ENCODE results near the gene IGDCC3. TPM values are rescaled to one million over a fixed set of nuclear protein-coding genes. Genes with fewer than 3 reads are reported as not detected.

Gene IGDCC3
- total RNA-seq, 2 experiments from 2014 or later, result not detected

DNA sequence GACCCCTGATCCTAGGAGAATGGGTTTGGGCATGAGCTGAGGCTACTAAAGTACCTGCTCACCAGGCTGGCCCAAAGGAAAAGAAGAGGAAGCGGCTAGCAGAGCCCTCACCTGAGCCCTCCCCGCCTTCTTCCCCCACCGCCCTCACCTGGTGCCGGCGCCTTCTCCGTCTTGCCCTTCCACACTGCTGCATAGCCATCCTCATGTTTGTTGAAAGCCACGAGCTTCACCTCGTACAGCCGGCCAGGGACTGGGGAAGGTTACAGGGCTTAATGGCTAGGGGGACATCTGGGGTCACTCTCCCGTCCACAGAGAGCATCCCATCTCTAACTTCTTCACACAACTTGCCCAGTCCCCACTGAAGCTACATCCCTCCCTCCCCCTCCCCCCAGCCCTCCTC is 13.9 kb upstream of the IGDCC3 start:
- Mint-ChIP-seq H3K4me1 (no peaks in the 10 kb centered on the region), H3K27ac (no peak overlapping the region), H3K4me3 (no peak overlapping the region), H3K27me3 (peaks cover 47% of the 10 kb centered on the region), H3K36me3 (ENCODE audit: low read depth) (no peaks in the 10 kb centered on the region), H3K9me3 (no peaks in the 10 kb centered on the region)
- POLR2A ChIA-PET, result interaction anchor here (1.6 kb wide), 1 partner anchor 87 kb away, joined by 7 read pairs; the partner anchor contains the start of gene RNU5B-1
- CTCF ChIA-PET, result interaction anchor here (0.9 kb wide), 1 partner anchor 9 kb away, joined by 3 read pairs; no protein-coding TSS in a partner anchor
- DNase-seq, result no peak

DNA sequence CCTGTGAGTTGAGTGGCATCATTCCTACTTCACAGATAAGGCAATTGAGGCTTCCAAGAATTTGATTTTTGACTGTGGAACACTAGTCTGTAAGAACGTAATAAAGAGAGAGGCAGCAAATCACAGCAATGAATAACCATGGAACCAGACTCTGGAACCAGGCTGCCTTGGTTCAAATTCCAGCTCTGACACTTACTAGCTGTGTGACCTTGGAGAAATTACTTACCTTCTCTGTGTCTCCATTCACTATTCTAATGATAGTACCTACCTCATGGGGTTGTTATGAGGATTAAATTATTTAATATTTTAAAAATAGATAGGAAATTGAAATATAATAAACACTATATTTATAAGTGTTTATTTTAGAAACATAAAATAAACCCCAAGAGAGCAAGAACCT is 12.6 kb upstream of the IGDCC3 start:
- Mint-ChIP-seq H3K4me3 (no peak overlapping the region), H3K27ac (no peak overlapping the region), H3K4me1 (peaks cover 3% of the 10 kb centered on the region), H3K27me3 (peaks cover 38% of the 10 kb centered on the region), H3K9me3 (no peaks in the 10 kb centered on the region), H3K36me3 (ENCODE audit: low read depth) (no peaks in the 10 kb centered on the region)
- no peak for DNase-seq
- ChIA-PET CTCF (no interaction called here), POLR2A (interaction anchor here (1.6 kb wide), 1 partner anchor 86 kb away, joined by 7 read pairs; the partner anchor contains the start of gene RNU5B-1)

DNA sequence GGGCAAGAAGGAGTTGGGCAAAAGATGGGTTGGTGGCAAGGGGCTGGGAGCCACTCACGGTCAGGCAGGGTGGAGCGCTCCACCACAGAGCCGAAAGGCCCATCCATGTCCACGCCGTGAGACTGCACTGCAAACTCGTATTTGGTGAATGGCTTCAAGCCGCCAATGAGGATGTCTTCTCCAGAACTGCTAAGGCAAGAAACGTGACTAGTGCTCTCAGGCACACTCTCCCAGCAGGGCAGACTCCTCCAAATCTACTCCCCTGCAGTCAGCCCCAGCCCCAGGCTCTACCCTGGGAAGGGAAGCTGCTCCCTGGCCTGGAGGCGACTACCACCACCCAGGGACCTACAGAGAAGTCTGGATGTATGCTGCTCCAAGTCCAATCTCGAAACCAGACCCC is 11.4 kb upstream of the IGDCC3 start:
- DNase-seq, result no peak
- CTCF ChIA-PET, result no interaction called here
- no peaks in the 10 kb centered on the region for H3K36me3 Mint-ChIP-seq (ENCODE audit: low read depth)
- POLR2A ChIA-PET, result no interaction called here
- no peaks in the 10 kb centered on the region for H3K9me3 Mint-ChIP-seq
- peaks cover 9% of the 10 kb centered on the region for H3K4me1 Mint-ChIP-seq
- H3K27ac Mint-ChIP-seq, result no peak overlapping the region
- no peak overlapping the region for H3K4me3 Mint-ChIP-seq
- peaks cover 26% of the 10 kb centered on the region for H3K27me3 Mint-ChIP-seq

DNA sequence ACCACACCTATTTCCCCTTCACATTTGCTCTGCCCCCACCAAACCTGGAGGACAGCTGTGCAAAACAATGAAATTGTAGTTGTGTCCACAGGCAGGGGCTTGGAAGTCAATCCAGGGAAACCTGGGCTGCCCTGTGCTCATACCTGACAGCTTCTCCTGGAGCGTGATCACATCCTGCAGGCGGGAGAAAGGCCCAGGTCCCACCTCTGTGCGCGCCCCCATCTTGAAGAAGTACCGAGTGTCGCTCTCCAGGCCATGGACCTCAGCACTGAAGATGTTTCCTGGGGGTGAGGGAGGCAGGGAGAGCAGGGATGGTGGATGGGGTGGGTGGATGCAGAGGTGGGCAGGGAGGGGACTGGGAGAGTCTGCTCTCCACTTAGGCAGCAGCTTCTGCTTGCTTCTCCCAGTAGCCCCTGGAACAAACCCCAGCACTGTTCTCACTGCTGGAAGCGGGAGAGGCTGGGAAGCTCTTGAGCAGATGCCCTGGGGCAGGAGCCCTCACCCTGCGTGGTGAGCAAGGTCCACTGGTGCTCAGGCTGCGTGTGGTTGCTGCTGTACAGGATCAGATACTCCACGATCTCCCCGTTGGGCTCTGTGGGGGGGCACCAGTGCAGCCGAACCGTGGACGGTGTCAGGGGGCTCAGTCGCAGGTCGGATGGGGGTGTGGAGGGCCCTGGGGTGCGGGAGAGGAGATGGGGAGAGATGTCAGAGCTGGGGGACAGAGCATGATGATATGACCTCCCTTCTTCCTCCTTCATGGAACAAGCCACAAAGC is 10.7 kb upstream of the IGDCC3 start:
- H3K9me3 Mint-ChIP-seq, result no peaks in the 10 kb centered on the region
- no peak for DNase-seq
- ChIA-PET CTCF (interaction anchor here (1.9 kb wide), 1 partner anchor 69 kb away, joined by 9 read pairs; no protein-coding TSS in a partner anchor), POLR2A (interaction anchor here (1.0 kb wide), 1 partner anchor 84 kb away, joined by 3 read pairs; the partner anchor contains the start of gene RNU5B-1)
- no peaks in the 10 kb centered on the region for H3K36me3 Mint-ChIP-seq (ENCODE audit: low read depth)
- peaks cover 22% of the 10 kb centered on the region for H3K27me3 Mint-ChIP-seq
- H3K4me1 Mint-ChIP-seq, result peaks cover 9% of the 10 kb centered on the region
- H3K27ac Mint-ChIP-seq, result no peak overlapping the region
- no peak overlapping the region for H3K4me3 Mint-ChIP-seq

DNA sequence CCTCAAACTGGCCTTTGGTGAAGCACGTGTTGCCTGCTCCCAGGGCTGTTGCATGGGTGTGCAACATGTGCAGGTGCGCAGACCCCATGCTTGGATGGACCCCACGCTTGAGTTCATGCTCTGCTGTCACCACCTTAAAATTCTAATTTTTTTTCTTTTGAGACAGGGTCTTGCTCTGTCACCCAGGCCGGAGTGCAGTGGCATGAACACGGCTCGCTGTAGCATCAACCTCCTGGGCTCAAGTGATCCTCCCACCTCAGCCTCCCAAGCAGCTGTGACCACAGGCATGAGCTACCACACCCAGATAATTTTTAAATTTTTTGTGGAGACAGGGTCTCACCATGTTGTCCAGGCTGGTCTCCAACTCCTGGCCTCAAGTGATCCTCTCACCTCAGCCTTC is 9.1 kb upstream of the IGDCC3 start:
- Mint-ChIP-seq H3K36me3 (ENCODE audit: low read depth) (no peaks in the 10 kb centered on the region), H3K9me3 (no peaks in the 10 kb centered on the region), H3K27ac (no peak overlapping the region), H3K27me3 (peaks cover 25% of the 10 kb centered on the region), H3K4me3 (no peak overlapping the region), H3K4me1 (peaks cover 9% of the 10 kb centered on the region)
- no peak for DNase-seq
- POLR2A ChIA-PET, result no interaction called here
- CTCF ChIA-PET, result interaction anchor here (1.9 to 2.7 kb wide), 3 partner anchors 8 to 67 kb away, joined by 9 to 17 read pairs (median 15); no protein-coding TSS in a partner anchor

DNA sequence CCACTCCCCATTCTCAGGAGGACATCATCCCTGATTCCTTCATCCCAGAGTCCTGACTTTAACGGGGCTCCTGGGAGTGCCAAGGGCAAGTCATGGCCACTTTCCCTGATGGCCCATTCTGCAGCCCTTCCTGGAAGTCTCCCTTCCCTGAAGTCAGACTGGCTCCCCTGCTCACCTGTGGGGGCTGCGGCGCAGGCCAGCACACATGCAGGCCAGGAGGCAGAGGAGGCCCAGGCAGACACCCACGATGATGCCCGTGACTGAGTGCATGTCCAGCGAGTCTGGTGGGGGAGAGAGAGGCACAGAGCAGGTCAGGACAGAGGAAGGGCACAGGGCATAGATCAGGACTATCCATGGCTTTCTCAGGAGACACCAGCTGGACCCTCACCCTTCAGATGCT is 8.6 kb upstream of the IGDCC3 start:
- H3K27me3 Mint-ChIP-seq, result peaks cover 30% of the 10 kb centered on the region
- no peaks in the 10 kb centered on the region for H3K9me3 Mint-ChIP-seq
- no peak overlapping the region for H3K27ac Mint-ChIP-seq
- peaks cover 9% of the 10 kb centered on the region for H3K4me1 Mint-ChIP-seq
- CTCF ChIA-PET, result interaction anchor here (0.5 to 2.7 kb wide), 7 partner anchors 8 to 234 kb away, joined by 3 to 51 read pairs (median 9); partner anchors contain the start of gene RNU5B-1
- DNase-seq, result no peak
- POLR2A ChIA-PET, result interaction anchor here (0.6 to 1.0 kb wide), 2 partner anchors 65 to 201 kb away, joined by 3 read pairs; partner anchors contain the start of gene CLPX
- H3K36me3 Mint-ChIP-seq (ENCODE audit: low read depth), result no peaks in the 10 kb centered on the region
- no peak overlapping the region for H3K4me3 Mint-ChIP-seq

DNA sequence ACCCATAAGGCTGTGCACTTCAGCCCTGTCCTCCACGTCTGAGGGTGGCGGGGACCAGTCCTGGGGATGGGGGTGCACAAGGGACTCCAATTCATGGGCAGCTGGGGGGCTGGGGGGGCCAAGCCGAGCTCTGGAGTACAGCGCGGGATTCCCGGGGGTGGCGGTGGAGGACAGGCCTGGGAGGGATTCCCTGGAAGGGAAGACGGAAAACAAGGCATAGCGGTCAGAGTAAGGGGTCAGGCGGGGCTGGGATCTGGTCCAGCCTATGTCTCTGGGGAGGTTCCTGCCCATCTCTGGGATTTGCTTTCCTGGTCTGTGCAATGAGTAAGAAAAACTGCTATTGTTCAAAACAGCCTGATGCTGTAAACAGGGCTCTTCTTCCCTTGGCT is 8.1 kb upstream of the IGDCC3 start:
- Mint-ChIP-seq H3K36me3 (ENCODE audit: low read depth) (no peaks in the 10 kb centered on the region), H3K27ac (no peak overlapping the region), H3K9me3 (no peaks in the 10 kb centered on the region), H3K4me3 (peak overlapping the region; percentile 78), H3K4me1 (peaks cover 9% of the 10 kb centered on the region), H3K27me3 (peaks cover 32% of the 10 kb centered on the region)
- no peak for DNase-seq
- CTCF ChIA-PET, result interaction anchor here (0.5 to 2.7 kb wide), 16 partner anchors 9 to 352 kb away, joined by 3 to 51 read pairs (median 4); partner anchors contain the start of gene RNU5B-1
- POLR2A ChIA-PET, result interaction anchor here (0.6 to 1.5 kb wide), 5 partner anchors 13 to 201 kb away, joined by 3 to 14 read pairs (median 3); partner anchors contain the start of genes CLPX and RNU5B-1

DNA sequence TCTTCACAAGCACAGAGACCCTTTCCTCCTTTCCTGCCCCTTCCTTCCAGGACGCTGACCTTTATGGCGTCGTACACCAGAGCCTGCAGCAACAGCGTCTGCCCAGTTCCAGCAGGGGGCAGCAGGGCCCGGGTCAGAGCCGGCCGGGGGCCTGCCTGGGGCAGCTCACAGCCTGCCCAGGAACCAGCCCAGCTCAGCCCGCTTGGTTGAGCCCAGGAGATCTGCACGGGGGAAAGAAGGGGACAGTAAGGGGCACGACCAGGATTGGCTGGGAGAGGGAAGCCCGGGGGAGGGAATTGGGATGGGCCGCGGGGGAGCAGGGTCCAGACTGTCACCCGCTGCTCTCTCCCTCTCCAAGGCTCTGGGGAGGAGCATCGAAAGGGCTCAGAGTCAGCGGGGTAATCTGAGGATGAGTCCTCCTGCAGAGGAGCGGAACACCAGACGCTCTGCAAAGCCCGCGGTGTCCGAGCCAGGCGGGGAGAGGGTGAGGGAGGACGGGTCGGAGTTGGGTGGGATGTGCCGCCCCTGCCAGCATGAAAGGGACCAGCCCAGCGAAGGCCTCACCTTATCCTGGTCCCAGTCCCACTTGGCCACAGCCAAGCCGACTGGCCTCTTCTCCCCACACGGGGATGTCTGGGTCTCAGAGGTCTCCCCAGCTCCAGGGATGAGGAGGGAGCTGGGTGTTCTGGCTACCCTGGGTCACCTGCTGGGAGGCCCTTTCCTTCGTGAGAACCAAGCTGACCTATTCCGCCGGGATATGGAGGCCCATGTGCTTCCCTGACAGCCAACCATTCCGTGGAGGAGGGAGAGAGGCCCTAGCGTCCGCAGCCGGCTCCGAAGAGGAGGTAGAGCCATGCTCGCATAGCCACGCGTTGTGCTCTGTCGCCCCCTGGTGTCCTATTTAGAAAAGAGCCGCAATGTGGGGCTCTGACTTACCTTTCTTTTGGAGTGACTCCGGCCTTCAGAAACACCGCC is 7.4 kb upstream of the IGDCC3 start:
- Mint-ChIP-seq H3K4me1 (peaks cover 9% of the 10 kb centered on the region), H3K27me3 (peaks cover 35% of the 10 kb centered on the region), H3K9me3 (no peaks in the 10 kb centered on the region), H3K4me3 (peak overlapping the region; percentile 78), H3K27ac (no peak overlapping the region), H3K36me3 (ENCODE audit: low read depth) (no peaks in the 10 kb centered on the region)
- peak; percentile 83 for DNase-seq
- ChIA-PET POLR2A (interaction anchor here (0.8 to 1.5 kb wide), 5 partner anchors 12 to 200 kb away, joined by 3 to 14 read pairs (median 3); partner anchors contain the start of genes CLPX and RNU5B-1), CTCF (interaction anchor here (0.7 to 2.7 kb wide), 17 partner anchors 9 to 351 kb away, joined by 3 to 51 read pairs (median 4); partner anchors contain the start of gene RNU5B-1)

DNA sequence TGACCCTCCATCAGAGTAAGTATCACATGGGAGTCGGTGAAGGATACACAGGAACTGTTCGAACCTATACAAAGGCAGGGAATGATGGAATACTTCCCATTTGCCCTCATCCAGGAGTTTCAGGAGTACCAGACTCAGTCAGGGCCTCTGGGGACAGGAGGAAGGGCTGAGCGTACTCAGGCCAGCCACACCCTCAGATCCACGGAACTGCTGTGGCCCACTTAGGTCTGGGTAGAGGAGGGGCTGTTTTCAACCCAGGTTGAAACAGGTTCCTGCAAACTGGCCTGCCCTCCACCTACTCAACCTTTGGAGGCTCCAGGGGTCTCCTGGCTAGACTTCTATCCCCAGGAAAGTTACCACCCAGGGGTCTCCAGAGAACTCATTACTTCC is 6.7 kb upstream of the IGDCC3 start:
- Mint-ChIP-seq H3K4me3 (peak overlapping the region; percentile 78), H3K27me3 (peaks cover 38% of the 10 kb centered on the region), H3K4me1 (peaks cover 9% of the 10 kb centered on the region), H3K27ac (no peak overlapping the region), H3K9me3 (no peaks in the 10 kb centered on the region), H3K36me3 (ENCODE audit: low read depth) (no peaks in the 10 kb centered on the region)
- ChIA-PET POLR2A (interaction anchor here (1.1 to 1.5 kb wide), 4 partner anchors 12 to 80 kb away, joined by 3 to 14 read pairs (median 5); partner anchors contain the start of gene RNU5B-1), CTCF (interaction anchor here (1.1 to 2.7 kb wide), 10 partner anchors 10 to 215 kb away, joined by 3 to 51 read pairs (median 6); partner anchors contain the start of gene RNU5B-1)
- no peak for DNase-seq

DNA sequence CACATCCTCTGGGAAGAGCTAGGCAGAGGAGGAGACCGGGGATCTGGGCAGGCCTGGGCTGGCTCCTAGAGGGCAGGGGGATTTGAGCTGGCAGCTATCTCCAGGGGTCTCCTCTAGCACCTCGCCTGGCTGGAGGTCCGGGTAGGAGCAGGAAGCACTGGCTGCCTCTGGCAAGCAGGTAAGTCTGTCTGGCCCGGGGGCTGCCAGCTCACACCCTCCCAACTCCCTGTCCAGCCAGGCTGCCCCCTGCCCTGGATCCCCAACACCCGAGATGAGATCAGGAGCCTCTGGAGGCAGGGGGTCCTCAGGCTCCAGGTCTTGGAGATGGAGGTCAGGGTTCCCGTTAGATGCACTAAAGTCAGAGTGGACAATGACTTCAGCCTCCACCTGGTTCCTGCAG is 6.2 kb upstream of the IGDCC3 start:
- ChIA-PET CTCF (interaction anchor here (0.9 to 1.5 kb wide), 3 partner anchors 10 to 65 kb away, joined by 5 to 9 read pairs (median 8); no protein-coding TSS in a partner anchor), POLR2A (interaction anchor here (1.3 kb wide), 1 partner anchor 79 kb away, joined by 7 read pairs; the partner anchor contains the start of gene RNU5B-1)
- Mint-ChIP-seq H3K9me3 (no peaks in the 10 kb centered on the region), H3K4me1 (peaks cover 9% of the 10 kb centered on the region), H3K4me3 (peak overlapping the region; percentile 25), H3K27ac (no peak overlapping the region), H3K27me3 (peaks cover 37% of the 10 kb centered on the region), H3K36me3 (ENCODE audit: low read depth) (no peaks in the 10 kb centered on the region)
- no peak for DNase-seq

DNA sequence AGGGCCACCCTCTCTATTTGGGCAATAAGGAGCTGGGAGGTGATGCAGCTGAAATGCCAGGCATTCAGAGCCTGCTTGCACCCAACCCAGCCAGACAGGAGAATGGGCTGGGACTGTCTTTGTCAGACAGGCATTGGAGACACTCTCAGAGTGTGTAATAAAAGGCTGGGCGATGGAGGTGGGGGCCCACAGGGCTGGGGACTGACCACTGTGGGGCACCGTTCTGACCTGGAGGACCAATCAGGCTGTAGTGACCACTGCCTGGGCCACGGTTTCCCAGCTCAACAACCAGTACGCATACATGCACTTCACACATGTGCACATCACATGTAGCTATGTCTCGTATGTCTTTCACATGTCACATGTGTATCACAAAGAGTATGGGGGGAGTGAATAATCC is 5.7 kb upstream of the IGDCC3 start:
- H3K9me3 Mint-ChIP-seq, result no peaks in the 10 kb centered on the region
- H3K36me3 Mint-ChIP-seq (ENCODE audit: low read depth), result no peaks in the 10 kb centered on the region
- ChIA-PET CTCF (interaction anchor here (0.9 to 1.5 kb wide), 3 partner anchors 9 to 64 kb away, joined by 5 to 9 read pairs (median 8); no protein-coding TSS in a partner anchor), POLR2A (interaction anchor here (1.3 kb wide), 1 partner anchor 78 kb away, joined by 7 read pairs; the partner anchor contains the start of gene RNU5B-1)
- peaks cover 10% of the 10 kb centered on the region for H3K4me1 Mint-ChIP-seq
- no peak overlapping the region for H3K4me3 Mint-ChIP-seq
- H3K27ac Mint-ChIP-seq, result no peak overlapping the region
- DNase-seq, result no peak
- peaks cover 42% of the 10 kb centered on the region for H3K27me3 Mint-ChIP-seq

DNA sequence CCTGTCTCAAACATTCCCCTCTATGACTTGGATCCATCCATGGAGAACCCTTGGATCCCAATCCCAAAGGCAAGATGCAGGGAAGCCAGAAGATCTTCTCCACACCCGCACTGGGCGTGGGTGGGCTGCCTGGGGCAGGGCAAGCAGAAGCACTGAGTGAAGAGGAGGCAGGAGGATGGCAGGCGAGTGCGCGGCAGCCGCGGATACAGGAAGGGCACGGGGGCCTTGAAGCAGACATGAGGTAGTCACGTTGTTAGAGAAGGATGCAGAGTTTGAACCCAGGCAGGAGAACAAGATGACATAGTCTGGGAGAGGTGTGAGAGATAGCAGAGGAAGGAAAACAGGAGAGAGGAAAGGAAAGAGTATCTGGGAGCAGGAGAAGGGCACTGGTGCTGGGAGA is 5.1 kb upstream of the IGDCC3 start:
- DNase-seq, result no peak
- peaks cover 45% of the 10 kb centered on the region for H3K27me3 Mint-ChIP-seq
- ChIA-PET CTCF (interaction anchor here (0.7 to 1.5 kb wide), 6 partner anchors 14 to 573 kb away, joined by 3 to 9 read pairs (median 4); no protein-coding TSS in a partner anchor), POLR2A (interaction anchor here (1.3 kb wide), 1 partner anchor 78 kb away, joined by 7 read pairs; the partner anchor contains the start of gene RNU5B-1)
- H3K4me3 Mint-ChIP-seq, result no peak overlapping the region
- H3K36me3 Mint-ChIP-seq (ENCODE audit: low read depth), result no peaks in the 10 kb centered on the region
- H3K4me1 Mint-ChIP-seq, result peaks cover 13% of the 10 kb centered on the region
- H3K27ac Mint-ChIP-seq, result no peak overlapping the region
- no peaks in the 10 kb centered on the region for H3K9me3 Mint-ChIP-seq
